Neural progenitor cell (in vitro differentiated cells): Measurements from ENCODE around the gene SDK2. TPM values are rescaled to one million over a fixed set of nuclear protein-coding genes. Genes with fewer than 3 reads are reported as not detected.

Source experiments
- DNase-seq: peaks from one replicate; pipeline ENCODE4 v3.0.0-alpha.2; 2016; ENCODE audit warnings: low spot score
- H2AFZ ChIP-seq: fragments of 200-600 bp; sonication (generic); replicated peaks from 2 replicates; pipeline ENCODE4 v1.6.1; 2016; ENCODE audit warnings: antibody characterized with exemption
- H3F3A ChIP-seq: fragments of 200-600 bp; sonication (generic); 2 replicates; pipeline ENCODE4 v1.6.1; 2016; ENCODE audit warnings: antibody characterized with exemption, low read depth
- H3K27ac ChIP-seq: fragments of 200-600 bp; sonication (generic); 2 replicates; pipeline ENCODE4 v1.5.1; 2016; ENCODE audit warnings: mild to moderate bottlenecking
- H3K27me3 ChIP-seq: fragments of 200-600 bp; sonication (generic); 2 replicates; pipeline ENCODE4 v1.6.1; 2016; ENCODE audit warnings: mild to moderate bottlenecking, moderate library complexity
- H3K36me3 ChIP-seq: fragments of 200-600 bp; sonication (generic); 2 replicates; pipeline ENCODE4 v1.5.1; 2016
- H3K4me1 ChIP-seq: fragments of 200-600 bp; sonication (generic); 2 replicates; pipeline ENCODE4 v1.6.1; 2016; ENCODE audit warnings: mixed run types
- H3K4me2 ChIP-seq: fragments of 200-600 bp; sonication (generic); 2 replicates; pipeline ENCODE4 v1.6.1; 2016
- H3K4me3 ChIP-seq: fragments of 200-600 bp; sonication (generic); 2 replicates; pipeline ENCODE4 v1.5.1; 2016
- H3K79me2 ChIP-seq: fragments of 200-600 bp; sonication (generic); 2 replicates; pipeline ENCODE4 v1.6.1; 2016; ENCODE audit warnings: low read depth
- H3K9ac ChIP-seq: fragments of 200-600 bp; sonication (generic); 2 replicates; pipeline ENCODE4 v1.6.1; 2016
- H3K9me3 ChIP-seq: fragments of 200-600 bp; sonication (generic); 2 replicates; pipeline ENCODE4 v1.5.1; 2016; ENCODE audit warnings: low read depth
- H4K20me1 ChIP-seq: fragments of 200-600 bp; sonication (generic); 2 replicates; pipeline ENCODE4 v1.6.1; 2016; ENCODE audit warnings: low read depth
- H3K27ac Mint-ChIP-seq: 3 replicates; pipeline ENCODE4 v1.8.0; 2021; ENCODE audit warnings: mixed read lengths
- H3K27me3 Mint-ChIP-seq: 2 replicates; pipeline ENCODE4 v1.8.0; 2022; ENCODE audit warnings: low read depth, mild to moderate bottlenecking, inconsistent platforms, moderate library complexity, mixed read lengths; ENCODE audit not compliant: insufficient read depth
- H3K36me3 Mint-ChIP-seq: 3 replicates; pipeline ENCODE4 v1.8.0; 2021; ENCODE audit warnings: mixed read lengths
- H3K4me1 Mint-ChIP-seq: 3 replicates; pipeline ENCODE4 v1.8.0; 2021; ENCODE audit warnings: mixed read lengths
- H3K4me3 Mint-ChIP-seq: 3 replicates; pipeline ENCODE4 v1.8.0; 2021; ENCODE audit warnings: mild to moderate bottlenecking, moderate library complexity, mixed read lengths
- H3K9me3 Mint-ChIP-seq: 3 replicates; pipeline ENCODE4 v1.8.0; 2020; ENCODE audit warnings: mixed read lengths
- EZH2 ChIP-seq: fragments of 200-600 bp; sonication (generic); IDR thresholded peaks from 2 replicates; pipeline ENCODE4 v1.6.1; 2017; ENCODE audit warnings: antibody characterized with exemption, mild to moderate bottlenecking, moderate library complexity
- EZH2phosphoT487 ChIP-seq: fragments of 200-600 bp; sonication (generic); IDR thresholded peaks from 2 replicates; pipeline ENCODE4 v1.6.1; 2017; ENCODE audit warnings: antibody characterized with exemption
- total RNA-seq: library from RNA; depleted of rRNA; stranded (reverse); fragments of >200 nt; gene quantifications from 2 replicates; pipeline ENCODE4 v1.2.3, GENCODE V29; 2015; ENCODE audit warnings: low replicate concordance
- TF ChIP-seq, protein P1 (sequence below): fragments of 200-600 bp; sonication (generic); IDR thresholded peaks from 2 replicates; pipeline ENCODE4 v1.5.1; 2017; ENCODE audit warnings: antibody characterized with exemption, mild to moderate bottlenecking

The SDK2 gene
- total RNA-seq, 1 donor from 2014 or later: 15.3 TPM

DNA sequence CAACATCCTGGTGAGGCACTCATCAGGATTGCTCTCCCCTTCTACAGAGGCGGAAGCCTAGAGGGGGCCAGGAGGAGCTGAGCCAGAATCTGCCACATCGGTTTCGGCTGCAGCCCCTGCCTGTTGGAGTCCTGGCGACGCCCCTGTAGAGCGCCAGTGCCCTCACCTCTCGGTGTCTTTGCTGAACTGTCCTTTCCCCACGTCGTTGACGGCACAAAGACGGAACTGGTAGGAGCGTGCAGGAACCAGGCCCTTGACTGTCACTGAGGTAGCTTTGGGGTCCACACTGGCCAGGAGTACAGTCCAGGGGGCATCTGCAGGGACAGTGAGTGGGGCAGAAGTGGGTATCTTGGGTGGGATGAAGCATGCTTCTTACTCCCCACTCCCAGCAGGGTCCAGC is 222.1 kb downstream of the SDK2 start:
- no peak overlapping the region for H3K27ac Mint-ChIP-seq
- no peaks in the 10 kb centered on the region for H3K27me3 ChIP-seq
- H3K9me3 ChIP-seq: no peaks in the 10 kb centered on the region
- H3K9ac ChIP-seq: no peak overlapping the region
- no peaks in the 10 kb centered on the region for H3K4me1 ChIP-seq
- H3K4me1 Mint-ChIP-seq: peaks cover 12% of the 10 kb centered on the region
- H3F3A ChIP-seq: no peaks in the 10 kb centered on the region
- no peaks in the 10 kb centered on the region for H4K20me1 ChIP-seq
- H3K4me2 ChIP-seq: no peak overlapping the region
- TF ChIP-seq EZH2phosphoT487: no peak
- TF ChIP-seq, protein P1, sequence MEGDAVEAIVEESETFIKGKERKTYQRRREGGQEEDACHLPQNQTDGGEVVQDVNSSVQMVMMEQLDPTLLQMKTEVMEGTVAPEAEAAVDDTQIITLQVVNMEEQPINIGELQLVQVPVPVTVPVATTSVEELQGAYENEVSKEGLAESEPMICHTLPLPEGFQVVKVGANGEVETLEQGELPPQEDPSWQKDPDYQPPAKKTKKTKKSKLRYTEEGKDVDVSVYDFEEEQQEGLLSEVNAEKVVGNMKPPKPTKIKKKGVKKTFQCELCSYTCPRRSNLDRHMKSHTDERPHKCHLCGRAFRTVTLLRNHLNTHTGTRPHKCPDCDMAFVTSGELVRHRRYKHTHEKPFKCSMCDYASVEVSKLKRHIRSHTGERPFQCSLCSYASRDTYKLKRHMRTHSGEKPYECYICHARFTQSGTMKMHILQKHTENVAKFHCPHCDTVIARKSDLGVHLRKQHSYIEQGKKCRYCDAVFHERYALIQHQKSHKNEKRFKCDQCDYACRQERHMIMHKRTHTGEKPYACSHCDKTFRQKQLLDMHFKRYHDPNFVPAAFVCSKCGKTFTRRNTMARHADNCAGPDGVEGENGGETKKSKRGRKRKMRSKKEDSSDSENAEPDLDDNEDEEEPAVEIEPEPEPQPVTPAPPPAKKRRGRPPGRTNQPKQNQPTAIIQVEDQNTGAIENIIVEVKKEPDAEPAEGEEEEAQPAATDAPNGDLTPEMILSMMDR: no peak
- TF ChIP-seq EZH2: no peak
- H3K9me3 Mint-ChIP-seq: no peaks in the 10 kb centered on the region
- peaks cover 2% of the 10 kb centered on the region for H3K27me3 Mint-ChIP-seq
- H3K36me3 Mint-ChIP-seq: peaks cover 36% of the 10 kb centered on the region
- no peak overlapping the region for H3K27ac ChIP-seq
- H2AFZ ChIP-seq: no peak overlapping the region
- H3K4me3 ChIP-seq: no peak overlapping the region
- H3K36me3 ChIP-seq: peaks cover 5% of the 10 kb centered on the region
- no peak overlapping the region for H3K4me3 Mint-ChIP-seq
- no peak for DNase-seq
- no peaks in the 10 kb centered on the region for H3K79me2 ChIP-seq

- no peak for DNase-seq
- Histone ChIP-seq H4K20me1 (no peaks in the 10 kb centered on the region), H2AFZ (no peak overlapping the region)
These were observed 223.3 kb downstream of the SDK2 start for GRCh38 chr17:73420897-73421296.

GRCh38 chr17:73419881-73420280 is 224.4 kb downstream of the SDK2 start:
- H4K20me1 ChIP-seq: no peaks in the 10 kb centered on the region
- no peaks in the 10 kb centered on the region for H3K79me2 ChIP-seq
- H3K27me3 ChIP-seq: no peaks in the 10 kb centered on the region
- Mint-ChIP-seq H3K4me3 (no peak overlapping the region), H3K9me3 (peaks cover 5% of the 10 kb centered on the region), H3K27me3 (peaks cover 4% of the 10 kb centered on the region), H3K4me1 (peaks cover 9% of the 10 kb centered on the region), H3K27ac (no peak overlapping the region), H3K36me3 (peaks cover 42% of the 10 kb centered on the region)
- no peak for DNase-seq
- H3K36me3 ChIP-seq: peaks cover 5% of the 10 kb centered on the region
- H3K4me2 ChIP-seq: no peak overlapping the region
- H3K27ac ChIP-seq: no peak overlapping the region
- TF ChIP-seq EZH2phosphoT487 (no peak), EZH2 (no peak)
- TF ChIP-seq, protein P1: no peak
- no peak overlapping the region for H3K9ac ChIP-seq
- H3K4me1 ChIP-seq: no peaks in the 10 kb centered on the region
- H3F3A ChIP-seq: no peaks in the 10 kb centered on the region
- no peaks in the 10 kb centered on the region for H3K9me3 ChIP-seq
- H3K4me3 ChIP-seq: no peak overlapping the region
- no peak overlapping the region for H2AFZ ChIP-seq

More at GRCh38 chr17:73420897-73421296, 223.3 kb downstream of the SDK2 start:
- no peaks in the 10 kb centered on the region for H3K79me2 ChIP-seq
- no peaks in the 10 kb centered on the region for H3K9me3 ChIP-seq
- Mint-ChIP-seq H3K27ac (no peak overlapping the region), H3K4me1 (peaks cover 12% of the 10 kb centered on the region), H3K36me3 (peaks cover 36% of the 10 kb centered on the region), H3K27me3 (peaks cover 2% of the 10 kb centered on the region), H3K4me3 (no peak overlapping the region), H3K9me3 (no peaks in the 10 kb centered on the region)
- no peak overlapping the region for H3K9ac ChIP-seq
- no peak overlapping the region for H3K4me3 ChIP-seq
- TF ChIP-seq EZH2 (no peak), EZH2phosphoT487 (no peak)
- TF ChIP-seq, protein P1: no peak
- no peaks in the 10 kb centered on the region for H3F3A ChIP-seq
- H3K27ac ChIP-seq: no peak overlapping the region
- no peaks in the 10 kb centered on the region for H3K4me1 ChIP-seq
- peaks cover 5% of the 10 kb centered on the region for H3K36me3 ChIP-seq
- no peaks in the 10 kb centered on the region for H3K27me3 ChIP-seq
- no peak overlapping the region for H3K4me2 ChIP-seq
